WERI-Rb-1 (cell line): Measurements from ENCODE around the gene KNSTRN.
A peak's percentile ranks its signal among the peaks of the same experiment; 100 is the strongest.

Experiments used
- DNase-seq: peaks from one replicate; pipeline ENCODE4 v3.0.0-alpha.2; 2020
- H3K27ac ChIP-seq: fragments of 250-450 bp; sonication (Bioruptor Pico); 2 replicates; pipeline ENCODE4 v1.5.1; 2020; ENCODE audit warnings: mild to moderate bottlenecking, moderate library complexity
- H3K27me3 ChIP-seq: fragments of 250-450 bp; sonication (Bioruptor Pico); 2 replicates; pipeline ENCODE4 v1.5.1; 2021; ENCODE audit warnings: mild to moderate bottlenecking, low read depth, moderate library complexity; ENCODE audit not compliant: insufficient read depth, severe bottlenecking
- H3K36me3 ChIP-seq: fragments of 250-450 bp; sonication (Bioruptor Pico); 2 replicates; pipeline ENCODE4 v1.5.1; 2020; ENCODE audit warnings: mild to moderate bottlenecking, moderate library complexity
- H3K4me3 ChIP-seq: 2 replicates; pipeline ENCODE4 v1.5.1; 2011; ENCODE audit warnings: low read depth, mild to moderate bottlenecking, control low read depth, low read length
- H3K9me3 ChIP-seq: fragments of 250-450 bp; sonication (Bioruptor Pico); 2 replicates; pipeline ENCODE4 v1.5.1; 2021; ENCODE audit warnings: mild to moderate bottlenecking, moderate library complexity; ENCODE audit not compliant: severe bottlenecking
- CTCF ChIP-seq: IDR thresholded peaks from 2 replicates; pipeline ENCODE4 v1.5.1; 2011; ENCODE audit warnings: low read depth, mild to moderate bottlenecking, control low read depth, inconsistent platforms, low read length

Gene KNSTRN

GRCh38 chr15:40430271-40430805, 47.8 kb downstream of the KNSTRN start:
- Histone ChIP-seq H3K36me3 (no peaks in the 10 kb centered on the region), H3K4me3 (peak overlapping the region; percentile 15), H3K9me3 (no peaks in the 10 kb centered on the region), H3K27ac (peak overlapping the region; percentile 7; the same call in 1 of the 2 replicates), H3K27me3 (no peaks in the 10 kb centered on the region)
- DNase-seq: peak; percentile 72
- no peak for TF ChIP-seq CTCF

- no peak overlapping the region for H3K27ac ChIP-seq
- no peaks in the 10 kb centered on the region for H3K27me3 ChIP-seq
- no peak overlapping the region for H3K4me3 ChIP-seq
- TF ChIP-seq CTCF: no peak
- H3K9me3 ChIP-seq: no peaks in the 10 kb centered on the region
- no peak for DNase-seq
- no peaks in the 10 kb centered on the region for H3K36me3 ChIP-seq
These were observed 52.6 kb downstream of the KNSTRN start for GRCh38 chr15:40435023-40435709.

GRCh38 chr15:40435710-40436089, 53.2 kb downstream of the KNSTRN start:
- no peak for TF ChIP-seq CTCF
- Histone ChIP-seq H3K4me3 (peak overlapping the region; percentile 76), H3K36me3 (no peaks in the 10 kb centered on the region), H3K27me3 (no peaks in the 10 kb centered on the region), H3K9me3 (no peaks in the 10 kb centered on the region), H3K27ac (peak overlapping the region; percentile 55)
- no peak for DNase-seq

GRCh38 chr15:40436116-40436891, 53.8 kb downstream of the KNSTRN start:
- no peaks in the 10 kb centered on the region for H3K27me3 ChIP-seq
- no peaks in the 10 kb centered on the region for H3K9me3 ChIP-seq
- H3K4me3 ChIP-seq: peak overlapping the region; percentile 76
- no peak for TF ChIP-seq CTCF
- DNase-seq: peak; percentile 52
- no peaks in the 10 kb centered on the region for H3K36me3 ChIP-seq
- peak overlapping the region; percentile 55 for H3K27ac ChIP-seq

GRCh38 chr15:40436892-40437751, 54.6 kb downstream of the KNSTRN start:
- Histone ChIP-seq H3K9me3 (no peaks in the 10 kb centered on the region), H3K27me3 (no peaks in the 10 kb centered on the region), H3K4me3 (peak overlapping the region; percentile 76), H3K27ac (peak overlapping the region; percentile 55), H3K36me3 (no peaks in the 10 kb centered on the region)
- no peak for TF ChIP-seq CTCF
- no peak for DNase-seq
